ENCODE results near the gene CHID1. TPM values are rescaled to one million over a fixed set of nuclear protein-coding genes. Genes with fewer than 3 reads are reported as not detected.

The CHID1 gene
- total RNA-seq, 2 donors from 2014 or later: 46.4 to 113 TPM

DNA sequence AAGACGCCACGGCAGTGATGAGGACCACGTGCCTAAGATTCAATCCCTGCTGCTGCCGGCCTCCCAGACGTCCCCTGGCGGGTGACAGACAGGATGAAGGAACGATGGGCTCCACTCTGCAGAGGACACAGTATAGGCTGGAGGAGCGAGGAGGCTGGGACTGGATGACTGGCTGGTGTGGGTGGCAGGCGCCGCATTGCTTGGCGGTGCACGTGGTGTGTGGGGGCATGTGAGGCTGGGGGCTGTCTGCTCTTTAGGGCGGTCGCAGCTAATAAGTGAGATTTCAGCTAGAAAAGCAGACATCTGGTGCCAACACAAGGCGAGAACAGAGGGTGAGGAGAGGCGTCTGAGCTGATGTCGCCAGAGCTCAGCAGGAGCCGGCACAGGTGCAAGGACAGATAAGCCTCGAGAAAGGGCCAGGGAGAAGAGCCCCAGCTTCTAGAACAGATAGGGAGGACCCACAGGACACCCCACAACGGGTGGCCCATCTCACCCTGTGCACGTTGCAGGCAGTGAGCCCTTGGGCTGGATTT is 34.8 kb downstream of the CHID1 start:
- no peaks in the 10 kb centered on the region for H3K9me3 ChIP-seq
- intact Hi-C loops (cut with DNase I): no loop called here
- DNase-seq: no peak
- no peak overlapping the region for H3K27ac ChIP-seq
- no peak overlapping the region for H3K9ac ChIP-seq (ENCODE audit: low read depth in 2 of 2, low read length in 2 of 2)
- no peaks in the 10 kb centered on the region for H3K27me3 ChIP-seq
- H3K36me3 ChIP-seq: no peaks in the 10 kb centered on the region
- TF ChIP-seq, protein P1, sequence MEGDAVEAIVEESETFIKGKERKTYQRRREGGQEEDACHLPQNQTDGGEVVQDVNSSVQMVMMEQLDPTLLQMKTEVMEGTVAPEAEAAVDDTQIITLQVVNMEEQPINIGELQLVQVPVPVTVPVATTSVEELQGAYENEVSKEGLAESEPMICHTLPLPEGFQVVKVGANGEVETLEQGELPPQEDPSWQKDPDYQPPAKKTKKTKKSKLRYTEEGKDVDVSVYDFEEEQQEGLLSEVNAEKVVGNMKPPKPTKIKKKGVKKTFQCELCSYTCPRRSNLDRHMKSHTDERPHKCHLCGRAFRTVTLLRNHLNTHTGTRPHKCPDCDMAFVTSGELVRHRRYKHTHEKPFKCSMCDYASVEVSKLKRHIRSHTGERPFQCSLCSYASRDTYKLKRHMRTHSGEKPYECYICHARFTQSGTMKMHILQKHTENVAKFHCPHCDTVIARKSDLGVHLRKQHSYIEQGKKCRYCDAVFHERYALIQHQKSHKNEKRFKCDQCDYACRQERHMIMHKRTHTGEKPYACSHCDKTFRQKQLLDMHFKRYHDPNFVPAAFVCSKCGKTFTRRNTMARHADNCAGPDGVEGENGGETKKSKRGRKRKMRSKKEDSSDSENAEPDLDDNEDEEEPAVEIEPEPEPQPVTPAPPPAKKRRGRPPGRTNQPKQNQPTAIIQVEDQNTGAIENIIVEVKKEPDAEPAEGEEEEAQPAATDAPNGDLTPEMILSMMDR (IDR thresholded peaks at IDR 0.05): no peak
- no peaks in the 10 kb centered on the region for H3K4me1 ChIP-seq
- no peak overlapping the region for H3K4me3 ChIP-seq

DNA sequence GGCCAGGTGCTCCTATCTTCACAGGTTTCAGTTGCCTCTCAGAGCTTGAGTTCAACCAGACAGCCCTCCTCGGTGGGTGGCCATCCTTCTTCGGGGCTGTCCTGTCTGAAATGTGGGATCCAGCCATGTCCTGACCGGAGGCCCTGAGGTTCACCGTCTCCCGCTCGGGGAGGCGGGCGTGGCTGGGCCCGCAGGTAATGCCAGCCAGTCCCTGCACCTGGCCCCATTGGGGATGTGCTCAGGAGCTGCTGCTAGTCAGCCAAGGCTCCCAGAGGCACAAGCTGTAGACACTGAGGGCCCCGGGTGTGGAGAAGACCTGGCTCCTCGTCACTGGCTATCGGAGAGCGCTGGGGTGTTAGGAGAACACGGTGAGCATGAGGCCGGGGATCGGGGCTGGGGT is 35.4 kb downstream of the CHID1 start:
- no peaks in the 10 kb centered on the region for H3K27me3 ChIP-seq
- no peak overlapping the region for H3K4me3 ChIP-seq
- no peak overlapping the region for H3K9ac ChIP-seq (ENCODE audit: low read depth in 2 of 2, low read length in 2 of 2)
- DNase-seq: no peak
- TF ChIP-seq, protein P1 (IDR thresholded peaks at IDR 0.05): no peak
- no peak overlapping the region for H3K27ac ChIP-seq
- no peaks in the 10 kb centered on the region for H3K36me3 ChIP-seq
- H3K4me1 ChIP-seq: no peaks in the 10 kb centered on the region
- no peaks in the 10 kb centered on the region for H3K9me3 ChIP-seq
- intact Hi-C loops (cut with DNase I): no loop called here

DNA sequence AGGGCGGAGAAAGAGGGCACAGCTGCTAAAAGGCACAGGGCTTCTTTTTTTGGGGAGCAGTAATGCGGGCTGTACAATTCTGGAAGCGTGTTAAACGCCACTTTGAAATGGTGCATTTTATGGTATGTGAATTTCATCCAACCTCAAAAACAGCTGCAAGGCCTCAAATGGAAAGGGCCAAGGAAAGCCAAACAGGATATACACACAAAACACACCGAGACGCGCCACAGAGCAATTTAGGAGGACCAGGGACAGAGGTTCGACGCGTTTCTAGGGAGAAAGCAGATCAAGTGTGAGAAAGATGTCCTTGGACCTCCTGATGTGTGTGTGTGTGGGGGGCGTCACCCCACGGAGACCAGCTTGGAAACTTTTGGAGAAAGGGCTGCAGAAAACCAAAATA is 36.9 kb downstream of the CHID1 start:
- TF ChIP-seq, protein P1 (IDR thresholded peaks at IDR 0.05): no peak
- H3K36me3 ChIP-seq: no peaks in the 10 kb centered on the region
- H3K9me3 ChIP-seq: no peaks in the 10 kb centered on the region
- no peak overlapping the region for H3K27ac ChIP-seq
- DNase-seq: no peak
- H3K4me3 ChIP-seq: no peak overlapping the region
- H3K9ac ChIP-seq (ENCODE audit: low read depth in 2 of 2, low read length in 2 of 2): no peak overlapping the region
- no peaks in the 10 kb centered on the region for H3K4me1 ChIP-seq
- no peaks in the 10 kb centered on the region for H3K27me3 ChIP-seq
- intact Hi-C loops (cut with DNase I): no loop called here

DNA sequence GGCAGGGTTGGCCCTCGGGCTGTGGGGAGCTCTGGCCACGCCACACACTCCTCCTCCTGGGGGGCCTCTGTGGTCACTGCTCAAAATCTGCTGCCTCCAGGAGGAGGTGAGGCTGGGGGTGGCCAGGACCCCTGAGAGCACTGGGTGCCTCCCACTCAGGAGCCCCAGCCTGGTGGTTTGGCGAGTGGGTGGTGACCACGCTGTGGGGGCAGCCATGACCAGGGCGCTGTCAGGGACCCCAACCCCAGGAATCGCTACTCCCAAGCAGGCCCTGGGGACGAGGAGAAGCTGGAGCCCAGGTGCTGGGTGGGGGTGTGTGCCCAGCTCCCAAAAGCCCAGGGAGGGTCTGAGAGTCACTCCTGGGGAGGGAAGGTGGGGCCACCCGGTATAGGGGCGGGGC is 37.8 kb downstream of the CHID1 start:
- no peak overlapping the region for H3K27ac ChIP-seq
- H3K9ac ChIP-seq (ENCODE audit: low read depth in 2 of 2, low read length in 2 of 2): no peak overlapping the region
- H3K4me1 ChIP-seq: no peaks in the 10 kb centered on the region
- TF ChIP-seq, protein P1 (IDR thresholded peaks at IDR 0.05): no peak
- H3K36me3 ChIP-seq: no peaks in the 10 kb centered on the region
- DNase-seq: no peak
- H3K27me3 ChIP-seq: no peaks in the 10 kb centered on the region
- H3K4me3 ChIP-seq: no peak overlapping the region
- intact Hi-C loops (cut with DNase I): no loop called here
- no peaks in the 10 kb centered on the region for H3K9me3 ChIP-seq

DNA sequence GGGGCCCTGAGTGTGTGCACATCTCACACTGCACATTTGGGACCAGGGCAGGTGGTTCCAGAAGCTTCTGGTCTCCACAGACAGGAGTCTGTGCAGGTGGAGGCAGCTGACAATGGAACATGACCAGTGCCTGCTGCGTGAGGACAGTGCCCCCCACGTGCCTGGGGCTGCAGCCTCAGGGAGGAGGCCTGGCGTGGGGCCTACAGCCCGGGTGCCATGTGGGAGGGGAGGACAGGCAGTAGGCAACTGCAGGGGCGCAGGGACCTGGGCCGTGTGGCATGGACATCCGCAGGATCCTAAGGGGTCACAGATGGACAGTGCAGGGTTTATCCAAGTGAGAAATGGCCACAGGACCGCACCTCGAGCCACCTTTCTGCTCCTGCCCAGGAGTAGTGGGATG is 39.1 kb downstream of the CHID1 start:
- H3K36me3 ChIP-seq: no peaks in the 10 kb centered on the region
- TF ChIP-seq, protein P1 (IDR thresholded peaks at IDR 0.05): no peak
- H3K4me3 ChIP-seq: no peak overlapping the region
- H3K9me3 ChIP-seq: no peaks in the 10 kb centered on the region
- DNase-seq: no peak
- intact Hi-C loops (cut with DNase I): no loop called here
- no peaks in the 10 kb centered on the region for H3K27me3 ChIP-seq
- no peak overlapping the region for H3K27ac ChIP-seq
- no peak overlapping the region for H3K9ac ChIP-seq (ENCODE audit: low read depth in 2 of 2, low read length in 2 of 2)
- no peaks in the 10 kb centered on the region for H3K4me1 ChIP-seq

All from colonic mucosa (tissue), 4 donors.